GM23248 (cell line): ENCODE data around the gene MCTP2. TPM values are rescaled to one million over a fixed set of nuclear protein-coding genes. Genes with fewer than 3 reads are reported as not detected.

Source experiments
- DNase-seq: peaks from one replicate; pipeline ENCODE4 v3.0.0-alpha.2; 2015
- H2AFZ ChIP-seq: fragments of 200-600 bp; sonication (generic); 2 replicates; pipeline ENCODE4 v1.6.1; 2016; ENCODE audit warnings: antibody characterized with exemption
- H3F3A ChIP-seq: fragments of 200-600 bp; sonication (generic); 2 replicates; pipeline ENCODE4 v1.6.1; 2016; ENCODE audit warnings: mild to moderate bottlenecking, antibody characterized with exemption, mixed run types; ENCODE audit not compliant: insufficient read depth
- H3K27ac ChIP-seq: fragments of 200-600 bp; sonication (generic); 2 replicates; pipeline ENCODE4 v1.5.1; 2016; ENCODE audit warnings: mild to moderate bottlenecking
- H3K27me3 ChIP-seq: fragments of 200-600 bp; sonication (generic); replicated peaks from 2 replicates; pipeline ENCODE4 v1.6.1; 2016; ENCODE audit warnings: mild to moderate bottlenecking; ENCODE audit not compliant: insufficient read depth
- H3K36me3 ChIP-seq: fragments of 200-600 bp; sonication (generic); 2 replicates; pipeline ENCODE4 v1.6.1; 2016; ENCODE audit warnings: low read depth, mild to moderate bottlenecking
- H3K4me1 ChIP-seq: fragments of 200-600 bp; sonication (generic); 2 replicates; pipeline ENCODE4 v1.6.1; 2016; ENCODE audit warnings: mild to moderate bottlenecking; ENCODE audit not compliant: insufficient read depth
- H3K4me2 ChIP-seq: fragments of 200-600 bp; sonication (generic); one replicate; pipeline ENCODE4 v1.6.1; 2016; ENCODE audit warnings: mild to moderate bottlenecking; ENCODE audit not compliant: unreplicated experiment
- H3K4me3 ChIP-seq: fragments of 200-600 bp; sonication (generic); 2 replicates; pipeline ENCODE4 v1.5.1; 2016; ENCODE audit warnings: mild to moderate bottlenecking
- H3K79me2 ChIP-seq: fragments of 200-600 bp; sonication (generic); 2 replicates; pipeline ENCODE4 v1.6.1; 2016; ENCODE audit warnings: mild to moderate bottlenecking; ENCODE audit not compliant: insufficient read depth
- H3K9ac ChIP-seq: fragments of 200-600 bp; sonication (generic); 2 replicates; pipeline ENCODE4 v1.6.1; 2016; ENCODE audit warnings: mild to moderate bottlenecking
- H3K9me2 ChIP-seq: fragments of 200-600 bp; sonication (generic); 2 replicates; pipeline ENCODE4 v1.6.1; 2016; ENCODE audit warnings: mixed run types, mild to moderate bottlenecking, moderate library complexity; ENCODE audit not compliant: insufficient read depth
- H3K9me3 ChIP-seq: fragments of 200-600 bp; sonication (generic); one replicate; pipeline ENCODE4 v1.6.1; 2017; ENCODE audit warnings: low read depth
- H4K20me1 ChIP-seq: fragments of 200-600 bp; sonication (generic); 2 replicates; pipeline ENCODE4 v1.6.0; 2016; ENCODE audit not compliant: insufficient read depth
- EZH2 ChIP-seq: fragments of 200-600 bp; sonication (generic); IDR thresholded peaks from 2 replicates; pipeline ENCODE4 v1.6.1; 2018; ENCODE audit warnings: antibody characterized with exemption, mild to moderate bottlenecking; ENCODE audit not compliant: insufficient read depth, poor library complexity, severe bottlenecking
- EZH2phosphoT487 ChIP-seq: fragments of 200-600 bp; sonication (generic); IDR thresholded peaks from 2 replicates; pipeline ENCODE4 v1.6.1; 2018; ENCODE audit warnings: antibody characterized with exemption, moderate library complexity, mild to moderate bottlenecking, low read depth; ENCODE audit not compliant: insufficient read depth
- WGBS, 2 experiments: methylation state at CpG; one replicate each; pipeline ENCODE4 v1.1.6; 2015 to 2017; ENCODE audit warnings: low lambda C conversion rate in 2 of 2, low coverage in 1 of 2; ENCODE audit errors: missing lambda C conversion rate in 2 of 2; 5-methylcytosine and 5-hydroxymethylcytosine counted together
- in situ Hi-C: fragments of 300-500 bp; cut with MboI; formaldehyde crosslinking; loops from 2 replicates; pipeline ENCODE4 v1.15.0; 2020
- polyA plus RNA-seq: library from polyadenylated mRNA; unstranded; fragments of >200 nt; fragmentation: Nextera tagmentation; extraction: Ambion mirVana; gene quantifications from 2 replicates; pipeline ENCODE4 v1.2.1, GENCODE V29; 2016
- total RNA-seq: library from RNA; depleted of rRNA; stranded (reverse); fragments of >200 nt; shearing (Covaris generic); gene quantifications from 2 replicates; pipeline ENCODE4 v1.2.3, GENCODE V29; 2014

Gene MCTP2
- total and polyA plus RNA-seq, 2 experiments from 2014 or later, result 0.70 to 0.97 TPM

- Histone ChIP-seq H3K27me3 (no peaks in the 10 kb centered on the region), H4K20me1 (no peaks in the 10 kb centered on the region), H2AFZ (no peak overlapping the region), H3K4me1 (no peaks in the 10 kb centered on the region), H3K27ac (no peak overlapping the region), H3K9ac (no peak overlapping the region), H3K4me2 (no peak overlapping the region), H3K4me3 (no peak overlapping the region), H3F3A (no peaks in the 10 kb centered on the region), H3K9me2 (no peaks in the 10 kb centered on the region), H3K9me3 (no peaks in the 10 kb centered on the region), H3K79me2 (no peaks in the 10 kb centered on the region), H3K36me3 (no peaks in the 10 kb centered on the region)
- 49 to 64% methylated on average over 6 of the region's 6 CpGs for WGBS, 2 experiments
- no peak for DNase-seq
- in situ Hi-C loops, result no loop called here
- TF ChIP-seq EZH2 (no peak), EZH2phosphoT487 (no peak)
These were observed 136.6 kb downstream of the MCTP2 start for GRCh38 chr15:94367726-94368535.

GRCh38 chr15:94370206-94370935 is 139.0 kb downstream of the MCTP2 start:
- H3K9me3 ChIP-seq, result no peaks in the 10 kb centered on the region
- TF ChIP-seq EZH2phosphoT487 (no peak), EZH2 (no peak)
- in situ Hi-C loops, result no loop called here
- H3F3A ChIP-seq, result no peaks in the 10 kb centered on the region
- no peaks in the 10 kb centered on the region for H3K36me3 ChIP-seq
- DNase-seq, result no peak
- no peaks in the 10 kb centered on the region for H3K79me2 ChIP-seq
- WGBS, 2 experiments, result 68 to 74% methylated on average over 10 of the region's 10 CpGs
- no peaks in the 10 kb centered on the region for H3K4me1 ChIP-seq
- H3K27me3 ChIP-seq, result no peaks in the 10 kb centered on the region
- H3K9me2 ChIP-seq, result no peaks in the 10 kb centered on the region
- H3K4me2 ChIP-seq, result no peak overlapping the region
- H4K20me1 ChIP-seq, result no peaks in the 10 kb centered on the region
- no peak overlapping the region for H2AFZ ChIP-seq
- no peak overlapping the region for H3K9ac ChIP-seq
- H3K4me3 ChIP-seq, result no peak overlapping the region
- no peak overlapping the region for H3K27ac ChIP-seq

GRCh38 chr15:94370936-94371285 is 139.6 kb downstream of the MCTP2 start:
- Histone ChIP-seq H3K9me3 (no peaks in the 10 kb centered on the region), H3K27ac (no peak overlapping the region), H4K20me1 (no peaks in the 10 kb centered on the region), H3K4me3 (no peak overlapping the region), H3K9ac (no peak overlapping the region), H3K9me2 (no peaks in the 10 kb centered on the region), H3K4me1 (no peaks in the 10 kb centered on the region), H3F3A (no peaks in the 10 kb centered on the region), H3K36me3 (no peaks in the 10 kb centered on the region), H2AFZ (no peak overlapping the region), H3K4me2 (no peak overlapping the region), H3K27me3 (no peaks in the 10 kb centered on the region), H3K79me2 (no peaks in the 10 kb centered on the region)
- no peak for DNase-seq
- 74 to 75% methylated on average over 2 of the region's 2 CpGs for WGBS, 2 experiments
- TF ChIP-seq EZH2 (no peak), EZH2phosphoT487 (no peak)
- in situ Hi-C loops, result no loop called here

GRCh38 chr15:94372821-94373220 is 141.5 kb downstream of the MCTP2 start:
- no peaks in the 10 kb centered on the region for H3K36me3 ChIP-seq
- no peaks in the 10 kb centered on the region for H3K4me1 ChIP-seq
- no peak for DNase-seq
- no peak overlapping the region for H3K9ac ChIP-seq
- no peaks in the 10 kb centered on the region for H3F3A ChIP-seq
- no peak for TF ChIP-seq EZH2
- TF ChIP-seq EZH2phosphoT487, result no peak
- 62 to 69% methylated on average over 6 of the region's 6 CpGs for WGBS, 2 experiments
- no peaks in the 10 kb centered on the region for H3K27me3 ChIP-seq
- H3K9me2 ChIP-seq, result no peaks in the 10 kb centered on the region
- no peak overlapping the region for H3K27ac ChIP-seq
- no peak overlapping the region for H3K4me3 ChIP-seq
- H3K4me2 ChIP-seq, result no peak overlapping the region
- no peaks in the 10 kb centered on the region for H3K79me2 ChIP-seq
- no peaks in the 10 kb centered on the region for H4K20me1 ChIP-seq
- no peak overlapping the region for H2AFZ ChIP-seq
- no peaks in the 10 kb centered on the region for H3K9me3 ChIP-seq
- in situ Hi-C loops, result no loop called here
